ENCODE results near the gene INPP4B. TPM values are rescaled to one million over a fixed set of nuclear protein-coding genes. Genes with fewer than 3 reads are reported as not detected.
"Not testable (repeated sequence)": the region's sequence is repeated elsewhere in the genome, so short reads cannot be mapped to it uniquely, and the experiment has no call there.

INPP4B gene
- total RNA-seq, 2 donors from 2014 or later: 18.1 to 19.6 TPM

GRCh38 chr4:142413485-142413884 is 432.6 kb downstream of the INPP4B start:
- ATAC-seq (no peak), DNase-seq (no peak)
- intact Hi-C loops (cut with DNase I, micrococcal nuclease): no loop called here

- intact Hi-C loops (cut with DNase I, micrococcal nuclease): no loop called here
- ATAC-seq: no peak
- DNase-seq: no peak
Observed at GRCh38 chr4:142411993-142412392, 434.1 kb downstream of the INPP4B start.

- DNase-seq (no peak), ATAC-seq (no peak)
- intact Hi-C loops (cut with DNase I, micrococcal nuclease): no loop called here
Observed at GRCh38 chr4:142408003-142408441, 438.1 kb downstream of the INPP4B start.

GRCh38 chr4:142407596-142407995 is 438.5 kb downstream of the INPP4B start:
- intact Hi-C loops (cut with DNase I, micrococcal nuclease): no loop called here
- ATAC-seq (no peak), DNase-seq (no peak)

DNA sequence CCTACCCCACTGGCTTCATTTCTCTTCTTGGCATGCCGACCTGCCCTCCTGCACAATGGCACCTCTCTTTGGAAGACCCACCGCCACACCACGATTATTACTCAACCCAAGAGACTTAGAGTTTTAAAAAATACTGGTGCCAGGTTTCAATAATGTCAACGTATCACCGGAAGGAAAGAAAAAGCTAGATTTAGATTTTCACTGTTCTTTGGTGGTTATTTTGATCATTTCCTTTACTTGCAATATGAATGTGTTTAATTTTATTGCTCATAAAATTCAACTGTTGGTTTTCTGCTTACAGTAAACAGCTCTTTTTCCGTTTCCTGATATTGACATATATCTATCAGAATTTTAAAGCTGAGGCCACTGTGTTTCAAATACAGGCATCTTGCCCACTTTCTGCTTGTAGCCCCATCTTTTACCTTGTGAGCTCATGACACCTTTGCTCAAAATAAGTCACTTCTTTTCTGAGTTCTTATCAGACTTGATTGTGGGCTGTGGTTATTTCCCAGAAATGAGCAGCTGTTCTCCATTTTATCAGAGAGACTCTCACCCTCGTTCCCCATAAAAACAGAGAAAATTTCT is 439.1 kb downstream of the INPP4B start:
- ATAC-seq (no peak), DNase-seq (no peak)
- intact Hi-C loops (cut with DNase I, micrococcal nuclease): no loop called here

GRCh38 chr4:142406499-142406835 is 439.6 kb downstream of the INPP4B start:
- no peak for DNase-seq
- ATAC-seq: no peak
- intact Hi-C loops (cut with DNase I, micrococcal nuclease): no loop called here

DNA sequence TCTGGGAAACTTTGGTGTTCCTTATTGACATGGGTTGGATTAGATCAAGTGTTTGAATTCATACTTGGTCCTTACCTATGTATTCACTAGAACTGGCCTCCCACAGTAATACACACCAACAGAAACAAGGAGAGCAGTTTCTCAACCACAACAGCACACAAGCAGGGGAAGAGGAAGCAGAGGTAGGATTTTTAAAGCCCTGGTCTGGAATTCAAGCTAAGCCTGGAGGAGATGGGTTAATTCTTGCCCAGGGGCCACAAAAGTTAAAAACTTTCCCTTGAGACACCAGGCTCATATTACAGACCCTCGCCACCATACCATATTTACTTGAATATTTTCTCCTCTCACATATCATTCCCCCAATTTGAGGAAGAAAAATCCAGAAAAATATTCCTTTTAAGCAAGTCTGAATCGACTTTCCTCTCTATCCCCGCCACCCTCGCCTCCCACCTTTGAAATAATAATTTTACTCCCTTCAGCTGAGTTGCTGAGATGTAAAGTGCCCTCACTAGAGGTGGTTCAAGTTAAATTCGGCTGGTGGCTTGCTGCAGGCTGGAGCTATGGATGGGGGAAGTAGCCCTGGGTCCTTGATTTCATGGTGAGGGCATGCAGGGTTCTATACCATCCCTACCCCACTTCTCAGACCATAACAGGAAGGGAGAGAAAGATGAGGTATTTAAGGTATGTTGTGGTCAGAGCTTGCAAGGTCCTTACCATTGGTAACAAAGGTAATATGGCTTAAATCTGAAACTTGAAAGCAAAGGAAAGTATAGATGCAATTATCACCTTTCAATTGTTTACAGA is 440.2 kb downstream of the INPP4B start:
- intact Hi-C loops (cut with DNase I, micrococcal nuclease): no loop called here
- ATAC-seq (peak; percentile 44), DNase-seq (no peak)

- ATAC-seq: peak; percentile 67
- intact Hi-C loops (cut with DNase I, micrococcal nuclease): no loop called here
- DNase-seq: peak; percentile 33 to 39
Observed at GRCh38 chr4:142405021-142405694, 440.9 kb downstream of the INPP4B start.

- ATAC-seq (no peak), DNase-seq (no peak)
- intact Hi-C loops (cut with DNase I, micrococcal nuclease): no loop called here
Observed at GRCh38 chr4:142404191-142404611, 441.9 kb downstream of the INPP4B start.

GRCh38 chr4:142402900-142403299 is 443.2 kb downstream of the INPP4B start:
- ATAC-seq (no peak), DNase-seq (no peak)
- intact Hi-C loops (cut with DNase I, micrococcal nuclease): no loop called here

- ATAC-seq: no peak
- intact Hi-C loops (cut with DNase I, micrococcal nuclease): no loop called here
- no peak for DNase-seq
Observed at GRCh38 chr4:142402156-142402555, 443.9 kb downstream of the INPP4B start.

DNA sequence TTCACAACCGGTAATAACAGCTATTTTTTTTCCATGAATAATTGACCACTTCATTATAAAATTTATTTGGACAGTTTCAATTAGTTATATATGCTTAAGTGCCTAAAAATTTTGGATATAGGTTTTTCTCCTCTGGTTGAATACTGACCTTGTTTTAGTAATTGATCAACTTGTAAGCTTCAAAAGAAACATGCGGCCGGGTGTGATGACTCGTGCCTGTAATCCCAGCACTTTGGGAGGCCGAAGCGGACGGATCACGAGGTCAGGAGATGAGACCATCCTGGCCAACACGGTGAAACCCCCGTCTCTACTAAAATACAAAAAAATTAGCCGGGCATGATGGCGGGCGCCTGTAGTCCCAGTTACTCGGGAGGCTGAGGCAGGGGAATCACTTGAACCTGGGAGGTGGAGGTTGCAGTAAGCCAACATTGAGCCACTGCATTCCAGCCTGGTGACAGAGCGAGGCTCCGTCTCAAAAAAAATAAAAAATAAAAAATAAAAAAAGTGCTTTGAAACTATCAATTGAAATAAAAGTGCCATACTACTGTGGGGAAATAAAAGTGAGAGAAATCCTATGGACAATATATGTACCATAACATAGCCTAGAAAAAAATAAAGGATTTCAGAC is 448.6 kb downstream of the INPP4B start:
- intact Hi-C loops (cut with DNase I, micrococcal nuclease); DNase-seq; ATAC-seq: not testable (repeated sequence)

GRCh38 chr4:142396279-142396678 is 449.8 kb downstream of the INPP4B start:
- DNase-seq (no peak), ATAC-seq (no peak)
- intact Hi-C loops (cut with DNase I, micrococcal nuclease): no loop called here

DNA sequence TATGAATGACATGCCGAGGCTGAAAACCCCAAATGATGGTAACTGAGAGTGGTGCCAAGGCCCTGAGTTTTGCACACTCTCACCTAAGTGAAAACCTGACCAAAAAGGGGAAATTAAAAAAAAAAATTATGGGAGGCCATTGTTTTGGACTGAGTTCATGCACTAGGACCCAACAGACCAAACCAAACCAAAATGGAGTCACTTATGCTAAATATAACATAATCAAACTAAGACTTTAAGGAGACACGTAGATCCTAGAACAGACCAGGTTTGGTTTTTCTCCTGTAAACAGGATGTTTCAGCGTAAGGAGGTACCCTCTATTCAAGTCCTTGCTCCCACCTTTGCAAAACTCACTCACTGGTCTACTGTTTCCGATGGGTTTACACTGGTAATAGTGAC is 453.0 kb downstream of the INPP4B start:
- intact Hi-C loops (cut with DNase I, micrococcal nuclease): no loop called here
- DNase-seq: no peak
- ATAC-seq: no peak

GRCh38 chr4:142386856-142387255 is 459.2 kb downstream of the INPP4B start:
- DNase-seq (no peak), ATAC-seq (no peak)
- intact Hi-C loops (cut with DNase I, micrococcal nuclease): no loop called here

DNA sequence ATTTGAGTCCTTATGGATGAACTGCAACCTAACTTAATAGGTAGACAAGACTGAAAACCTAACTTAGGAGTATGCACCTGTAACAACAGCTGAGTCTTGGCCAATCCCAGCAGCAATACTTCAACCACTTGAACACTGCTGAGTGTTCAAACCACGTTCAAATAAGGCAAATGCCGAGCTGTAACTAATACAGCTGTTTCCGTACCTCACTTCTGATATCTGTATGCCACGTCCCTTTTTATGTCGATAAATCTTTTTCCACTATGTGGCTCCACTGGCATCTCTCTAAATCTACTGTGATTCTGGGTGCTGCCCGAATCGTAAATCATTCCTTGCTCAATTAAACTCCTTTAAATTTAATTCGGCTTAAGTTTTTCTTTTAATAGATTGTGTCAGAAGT is 459.7 kb downstream of the INPP4B start:
- ATAC-seq: no peak
- no peak for DNase-seq
- intact Hi-C loops (cut with DNase I, micrococcal nuclease): no loop called here

DNA sequence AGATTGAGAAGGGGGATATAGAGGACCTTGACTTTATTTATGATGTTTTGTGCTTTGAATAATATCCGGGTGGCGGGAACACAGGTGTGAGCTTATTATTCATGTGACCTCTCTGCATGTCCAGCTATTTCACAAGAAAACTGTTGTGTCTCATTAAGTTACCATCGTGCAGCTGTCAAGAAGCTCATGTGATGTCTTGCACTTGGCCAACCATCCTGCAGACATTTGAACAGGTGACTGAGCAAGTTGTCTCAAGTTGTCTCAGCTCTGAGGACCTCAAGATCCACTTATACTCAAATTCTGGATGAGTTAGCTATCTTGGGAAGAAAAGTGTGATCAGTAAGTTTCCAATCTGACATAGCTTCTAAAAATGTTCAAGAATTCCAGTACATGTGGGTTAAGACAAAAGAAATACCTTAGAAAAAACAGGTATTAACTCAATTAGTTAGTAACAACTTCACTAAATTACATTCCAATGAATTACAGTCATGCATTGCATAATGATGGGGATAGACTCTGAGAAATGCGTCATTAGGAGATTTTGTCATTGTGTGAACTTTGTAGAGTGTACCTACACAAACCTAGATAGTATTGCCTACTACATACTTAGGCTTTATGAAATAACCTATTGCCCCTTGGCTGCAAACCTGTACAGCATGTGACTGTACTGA is 462.2 kb downstream of the INPP4B start:
- intact Hi-C loops (cut with DNase I, micrococcal nuclease): no loop called here
- DNase-seq (no peak), ATAC-seq (no peak)

DNA sequence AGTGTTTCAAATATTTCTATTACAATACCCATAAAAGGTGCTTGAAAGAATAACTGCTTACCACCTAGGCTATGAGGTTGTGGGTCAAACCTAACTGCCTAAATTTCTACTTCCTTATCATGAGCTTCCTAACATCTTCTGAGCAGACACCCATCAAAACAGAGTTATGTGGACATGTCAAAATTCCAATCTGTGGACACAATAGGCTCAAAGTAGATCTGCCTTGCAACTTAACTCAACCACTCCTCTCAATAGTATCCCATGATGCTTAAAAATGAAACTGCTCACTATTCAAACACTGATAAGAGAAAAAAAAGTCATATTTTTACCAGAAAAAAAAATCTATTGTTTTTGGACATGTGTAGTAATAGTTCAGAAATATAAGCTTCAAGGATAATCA is 462.7 kb downstream of the INPP4B start:
- intact Hi-C loops (cut with DNase I, micrococcal nuclease): no loop called here
- ATAC-seq: no peak
- DNase-seq: no peak

DNA sequence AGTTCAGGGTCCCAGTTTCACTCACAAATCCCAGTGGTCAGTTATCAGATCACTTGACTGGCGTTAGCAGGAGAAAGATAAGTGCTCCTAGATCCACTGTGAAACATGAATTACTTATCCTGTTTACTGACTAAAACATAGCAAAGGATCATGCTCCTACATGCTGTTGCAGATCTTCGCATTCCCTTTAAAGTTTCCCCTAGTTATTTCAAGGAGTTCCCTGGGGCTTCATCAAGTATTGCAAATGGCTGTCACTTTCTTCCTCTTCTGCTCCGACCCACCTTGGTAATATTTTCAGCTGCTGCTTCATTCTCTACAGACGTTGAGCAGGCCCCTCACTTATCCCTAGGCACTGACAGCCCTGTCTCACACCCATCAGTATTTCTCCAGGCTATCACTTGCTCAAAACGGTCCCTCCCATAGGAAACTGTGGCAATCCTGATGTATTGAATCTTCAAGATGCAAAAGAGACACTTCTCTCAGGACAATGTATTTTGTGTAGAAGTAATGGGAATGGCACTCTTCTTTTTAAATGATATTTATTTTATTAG is 466.0 kb downstream of the INPP4B start:
- DNase-seq: no peak
- no peak for ATAC-seq
- intact Hi-C loops (cut with DNase I, micrococcal nuclease): no loop called here
